Measurements from ENCODE around the gene PFKFB2.

PFKFB2 gene

GRCh38 chr1:207071426-207071825 is 18.4 kb downstream of the PFKFB2 start:
- Histone ChIP-seq H3K27me3 (replicated peaks) (no peaks in the 10 kb centered on the region), H3K36me3 (replicated peaks) (no peaks in the 10 kb centered on the region), H3K4me3 (ENCODE audit: low read depth, low read length) (no peak overlapping the region), H3K27ac (no peak overlapping the region)
- in situ Hi-C loops (cut with HindIII; ENCODE audit: low pct_ligation_motif_present, low sequenced_read_pairs) = no loop called here
- DNase-seq = no peak
- no peak for TF ChIP-seq CTCF (IDR thresholded peaks at IDR 0.05; ENCODE audit: low read depth, low read length, missing control alignments)

GRCh38 chr1:207072233-207072632 is 19.2 kb downstream of the PFKFB2 start:
- no peak for TF ChIP-seq CTCF (IDR thresholded peaks at IDR 0.05; ENCODE audit: low read depth, low read length, missing control alignments)
- no peaks in the 10 kb centered on the region for H3K27me3 ChIP-seq (replicated peaks)
- H3K4me3 ChIP-seq (ENCODE audit: low read depth, low read length) = no peak overlapping the region
- H3K27ac ChIP-seq = no peak overlapping the region
- no peak for DNase-seq
- in situ Hi-C loops (cut with HindIII; ENCODE audit: low pct_ligation_motif_present, low sequenced_read_pairs) = no loop called here
- no peaks in the 10 kb centered on the region for H3K36me3 ChIP-seq (replicated peaks)

- Histone ChIP-seq H3K27me3 (replicated peaks) (no peaks in the 10 kb centered on the region), H3K4me3 (ENCODE audit: low read depth, low read length) (no peak overlapping the region), H3K27ac (no peak overlapping the region), H3K36me3 (replicated peaks) (no peaks in the 10 kb centered on the region)
- TF ChIP-seq CTCF (IDR thresholded peaks at IDR 0.05; ENCODE audit: low read depth, low read length, missing control alignments) = no peak
- no peak for DNase-seq
- in situ Hi-C loops (cut with HindIII; ENCODE audit: low pct_ligation_motif_present, low sequenced_read_pairs) = no loop called here
Observed at GRCh38 chr1:207073906-207074820, 21.1 kb downstream of the PFKFB2 start.

GRCh38 chr1:207076181-207076955 is 23.3 kb downstream of the PFKFB2 start:
- in situ Hi-C loops (cut with HindIII; ENCODE audit: low pct_ligation_motif_present, low sequenced_read_pairs) = loop anchor here (25.0 kb wide), 1 partner anchor 336 kb away; no protein-coding TSS in a partner anchor
- no peak for DNase-seq
- H3K27me3 ChIP-seq (replicated peaks) = no peaks in the 10 kb centered on the region
- H3K36me3 ChIP-seq (replicated peaks) = no peaks in the 10 kb centered on the region
- H3K4me3 ChIP-seq (ENCODE audit: low read depth, low read length) = no peak overlapping the region
- TF ChIP-seq CTCF (IDR thresholded peaks at IDR 0.05; ENCODE audit: low read depth, low read length, missing control alignments) = no peak
- no peak overlapping the region for H3K27ac ChIP-seq

GRCh38 chr1:207077012-207077411 is 23.9 kb downstream of the PFKFB2 start:
- no peak for TF ChIP-seq CTCF (IDR thresholded peaks at IDR 0.05; ENCODE audit: low read depth, low read length, missing control alignments)
- no peaks in the 10 kb centered on the region for H3K36me3 ChIP-seq (replicated peaks)
- H3K4me3 ChIP-seq (ENCODE audit: low read depth, low read length) = no peak overlapping the region
- no peaks in the 10 kb centered on the region for H3K27me3 ChIP-seq (replicated peaks)
- no peak overlapping the region for H3K27ac ChIP-seq
- in situ Hi-C loops (cut with HindIII; ENCODE audit: low pct_ligation_motif_present, low sequenced_read_pairs) = loop anchor here (25.0 kb wide), 1 partner anchor 335 kb away; no protein-coding TSS in a partner anchor
- DNase-seq = no peak

Data from brain microvascular endothelial cell (primary cell).